Right hindlimb (tissue), 1 donor: ENCODE results near the gene RXFP4.

Source experiments
- DNase-seq: peaks from one replicate; pipeline ENCODE4 v3.0.0-alpha.2; 2018

RXFP4 gene

DNA sequence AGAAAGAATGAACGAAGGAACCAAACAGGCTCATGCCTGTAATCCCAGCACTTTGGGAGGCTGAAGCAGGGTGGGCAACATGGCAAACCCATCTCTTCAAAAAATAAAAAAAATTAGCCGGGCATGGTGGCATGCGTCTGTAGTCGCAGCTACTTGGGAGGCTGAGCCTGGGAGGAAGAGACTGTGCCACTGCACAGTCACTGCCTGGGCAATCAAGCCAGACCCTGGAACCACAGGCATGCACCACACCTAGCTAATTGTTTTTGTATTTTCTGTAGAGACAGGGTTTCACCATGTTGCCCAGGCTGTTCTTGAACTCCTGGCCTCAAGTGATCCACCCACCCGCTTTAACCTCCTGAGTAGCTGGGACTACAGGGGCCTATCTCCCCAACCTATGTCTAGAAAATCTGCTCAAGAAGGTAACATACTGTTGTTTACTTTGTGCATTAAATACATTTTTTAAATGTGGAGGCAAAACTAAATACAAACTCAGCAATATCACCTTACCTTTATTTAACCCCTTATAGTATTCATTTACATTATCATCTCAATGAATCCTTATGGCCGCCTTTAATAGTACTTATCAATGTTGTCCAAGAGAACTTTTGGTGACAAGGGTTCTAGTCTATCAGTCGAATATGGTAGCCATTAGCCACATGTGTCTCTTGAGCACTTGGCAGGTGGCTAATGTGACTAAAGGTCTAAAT, 10.0 kb upstream of the RXFP4 start:
- DNase-seq: no peak

DNA sequence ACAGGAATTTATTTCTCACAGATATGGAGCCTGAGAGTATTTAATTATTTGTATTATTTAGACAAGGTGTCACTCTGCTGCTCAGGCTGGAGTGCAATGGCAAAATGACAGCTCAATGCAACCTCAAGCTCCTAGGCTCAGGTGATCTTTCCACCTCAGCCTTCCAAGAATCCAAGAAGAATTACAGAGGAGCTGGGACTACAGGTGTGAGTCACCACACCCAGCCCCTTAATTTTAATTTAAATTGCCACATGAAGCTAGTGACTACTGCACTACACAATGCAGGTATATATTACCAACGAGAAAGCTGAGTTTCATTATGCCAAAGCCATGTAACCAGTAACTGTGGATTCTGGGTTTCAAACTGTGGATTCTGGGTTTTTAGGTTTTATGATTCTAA, 9.4 kb upstream of the RXFP4 start:
- DNase-seq: no peak

GRCh38 chr1:155932487-155932886, 9.0 kb upstream of the RXFP4 start:
- DNase-seq: no peak

DNA sequence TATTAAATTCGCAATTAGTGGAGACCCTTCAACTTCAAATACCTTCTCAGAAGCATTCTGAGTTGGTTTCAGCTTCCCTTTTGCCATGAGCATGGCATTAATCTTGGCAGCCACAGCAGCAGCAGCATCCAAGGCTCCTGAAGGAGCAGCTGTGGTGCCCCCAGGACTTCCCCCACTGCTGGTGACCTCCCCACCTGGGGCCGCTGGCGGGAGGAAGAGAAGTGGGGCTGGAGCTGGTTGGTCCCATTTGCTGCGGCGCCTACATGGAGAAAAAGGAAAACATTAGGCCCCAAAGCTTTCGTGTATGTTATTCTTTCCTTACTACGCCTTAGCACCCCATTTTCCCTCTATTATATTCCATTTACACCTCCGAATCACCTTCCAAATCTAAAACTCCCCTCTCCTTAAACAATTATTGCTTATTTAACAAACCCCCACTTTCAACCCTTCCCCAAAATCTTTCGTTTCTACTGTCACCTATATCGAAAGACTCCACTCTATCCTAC, 7.8 kb upstream of the RXFP4 start:
- DNase-seq: no peak

DNA sequence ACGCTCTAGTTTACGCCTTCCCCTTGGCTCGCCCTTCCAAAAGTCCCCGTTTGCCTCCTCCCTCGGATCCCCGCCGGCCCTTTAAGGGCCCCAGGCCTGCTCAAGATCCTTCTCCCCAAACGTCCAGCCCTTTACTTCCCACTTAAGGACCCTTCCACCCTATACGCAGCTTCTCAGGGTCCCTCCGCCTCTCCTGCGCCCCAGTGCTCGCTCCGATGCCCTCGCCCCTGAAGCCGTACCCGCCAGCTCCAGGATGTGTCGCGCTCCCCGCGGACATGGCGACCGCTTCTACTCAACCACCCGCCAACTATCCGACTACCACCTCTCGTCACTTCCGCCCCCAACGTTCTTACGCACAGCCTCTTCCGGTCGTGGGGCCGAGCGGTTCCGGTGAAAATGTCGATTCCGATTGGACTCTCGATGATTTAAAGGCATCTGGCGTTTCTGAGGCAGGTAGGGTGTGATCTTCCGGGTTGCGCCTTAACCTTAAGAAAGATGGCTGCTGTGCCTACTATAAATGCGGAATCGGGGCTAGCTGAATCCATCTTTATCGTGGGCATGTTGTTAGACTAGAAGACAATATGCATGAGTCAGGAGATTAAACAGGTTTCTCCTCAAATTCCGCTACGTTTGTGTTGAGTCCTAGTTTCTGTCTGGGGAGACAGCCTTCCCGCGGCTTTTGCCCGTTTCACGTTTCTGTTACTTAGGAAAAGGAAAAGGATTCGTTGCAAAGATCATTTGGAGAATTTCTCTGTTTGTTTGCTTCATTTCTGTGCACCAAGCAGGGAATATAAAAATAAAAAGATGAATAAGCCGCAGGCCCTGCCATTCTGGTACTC, 7.1 kb upstream of the RXFP4 start, which contains the start of gene KHDC4:
KHDC4 (minus strand) TSS at position 317 of the 839 bp plus-strand sequence; CDS start at position 277, 40 bp downstream.
- DNase-seq: peak; percentile 98

- no peak for DNase-seq
Measured at GRCh38 chr1:155934936-155935590, 6.4 kb upstream of the RXFP4 start.

DNA sequence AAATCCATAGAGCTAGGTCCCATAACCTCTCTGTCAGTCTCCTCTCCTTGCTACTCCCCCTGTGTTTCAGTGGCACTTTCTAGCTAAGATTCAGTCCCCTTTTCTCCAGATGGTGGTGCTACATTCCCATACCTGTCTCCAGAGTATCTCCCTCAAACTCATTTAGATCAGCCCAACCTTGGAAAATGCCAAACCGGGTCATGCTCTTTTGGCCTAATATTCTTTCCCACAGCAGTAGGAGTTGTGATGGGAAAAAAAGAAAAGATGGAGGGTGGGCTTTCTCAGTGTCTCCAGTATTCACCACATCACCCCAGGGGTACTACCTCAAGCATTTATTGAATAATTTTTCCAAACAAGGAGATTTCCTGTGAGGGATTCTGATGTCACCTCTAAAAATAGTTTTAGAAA, 3.2 kb upstream of the RXFP4 start:
- peak; percentile 47 for DNase-seq

- no peak for DNase-seq
Measured at GRCh38 chr1:155940482-155940992, 901 bp upstream of the RXFP4 start.

- no peak for DNase-seq
Measured at GRCh38 chr1:155941845-155942531, 550 bp downstream of the RXFP4 start.

DNA sequence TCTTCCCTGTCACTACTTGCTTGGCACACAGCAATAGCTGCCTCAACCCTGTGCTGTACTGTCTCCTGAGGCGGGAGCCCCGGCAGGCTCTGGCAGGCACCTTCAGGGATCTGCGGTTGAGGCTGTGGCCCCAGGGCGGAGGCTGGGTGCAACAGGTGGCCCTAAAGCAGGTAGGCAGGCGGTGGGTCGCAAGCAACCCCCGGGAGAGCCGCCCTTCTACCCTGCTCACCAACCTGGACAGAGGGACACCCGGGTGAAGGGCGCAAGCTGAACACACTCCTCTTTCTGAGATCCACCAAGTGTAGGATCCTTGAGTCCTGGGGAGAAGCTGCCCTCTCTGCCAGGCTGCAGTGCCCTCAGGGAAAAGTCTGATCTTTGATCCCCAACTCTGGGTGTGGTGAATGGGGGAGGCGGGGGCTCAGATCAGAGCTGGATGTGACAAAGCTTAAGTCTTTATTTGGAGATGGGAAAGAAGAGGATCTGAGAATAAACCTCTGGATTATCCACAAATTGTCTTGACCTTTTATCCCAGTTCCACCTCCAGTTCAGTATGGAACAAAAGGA, 1.2 kb downstream of the RXFP4 start:
- DNase-seq: no peak

GRCh38 chr1:155944444-155944799, 3.0 kb downstream of the RXFP4 start:
- no peak for DNase-seq

DNA sequence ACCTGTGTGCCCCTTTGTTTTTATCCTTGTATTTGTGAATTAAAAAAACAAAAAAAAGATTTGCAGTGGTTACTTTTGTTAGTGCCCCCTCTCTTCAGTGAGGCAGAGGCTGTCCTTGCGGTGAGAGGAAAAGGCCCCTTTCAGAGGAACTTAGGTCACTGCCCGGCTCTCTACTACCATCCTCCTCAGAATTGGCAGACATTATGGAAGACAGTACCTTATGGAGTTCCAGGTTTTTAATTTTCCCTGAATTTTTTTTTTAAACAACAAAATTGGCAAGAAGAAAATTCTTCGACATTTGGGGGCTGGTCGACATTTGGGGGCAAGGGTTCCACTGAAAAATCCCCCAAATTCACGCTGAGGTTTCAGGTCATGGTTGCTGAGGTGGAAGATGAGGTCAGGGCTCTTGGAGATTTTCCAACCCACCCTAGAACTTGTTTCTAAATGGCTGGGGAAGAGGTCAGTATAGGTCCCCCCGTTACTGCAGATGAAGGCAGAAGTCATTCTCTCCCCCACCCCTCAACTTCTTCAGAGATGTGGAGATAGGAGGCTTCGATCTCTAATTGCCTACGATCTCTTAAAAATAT, 5.3 kb downstream of the RXFP4 start:
- DNase-seq: no peak

DNA sequence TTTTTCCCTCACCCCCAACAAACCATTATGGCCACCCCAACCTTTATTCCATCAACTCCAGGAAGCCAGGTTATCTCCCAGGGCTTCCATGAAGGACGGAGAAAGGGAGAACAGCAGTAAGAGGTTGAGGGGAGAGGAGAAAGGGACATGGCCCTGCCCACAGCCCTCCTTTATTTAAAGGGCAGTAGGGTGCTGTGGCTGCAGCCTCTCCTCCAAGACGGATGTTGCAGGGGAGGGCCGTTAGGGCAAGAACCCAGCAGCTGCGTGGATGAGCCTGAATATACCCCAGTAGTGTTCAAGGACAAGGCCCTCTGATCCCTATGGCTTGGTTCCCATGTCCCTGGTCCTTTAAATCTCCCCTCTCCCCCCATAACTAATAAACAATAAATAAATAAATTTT, 5.9 kb downstream of the RXFP4 start:
- no peak for DNase-seq

GRCh38 chr1:155947741-155948140, 6.3 kb downstream of the RXFP4 start:
- no peak for DNase-seq

DNA sequence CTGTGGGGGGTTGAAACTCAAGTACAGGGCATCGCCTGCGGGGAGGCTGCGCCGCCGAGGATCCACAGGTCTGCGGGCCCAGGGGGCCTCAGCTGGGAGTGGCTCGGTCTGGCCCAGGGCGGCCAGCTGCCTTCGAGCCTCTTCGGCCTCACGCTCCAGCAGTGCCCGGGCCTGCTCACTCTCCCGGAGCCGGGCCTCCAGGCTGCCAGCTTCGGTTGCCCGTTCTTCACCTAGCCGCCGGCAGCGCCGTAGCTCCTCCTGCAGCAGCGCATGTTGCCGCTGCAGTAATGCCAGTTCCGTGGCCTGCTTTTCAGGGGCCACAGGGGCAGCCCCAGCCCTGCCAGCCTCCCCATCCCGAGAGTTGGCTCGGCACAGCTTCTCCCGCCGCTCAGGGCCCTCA, 9.4 kb downstream of the RXFP4 start:
- DNase-seq: no peak

DNA sequence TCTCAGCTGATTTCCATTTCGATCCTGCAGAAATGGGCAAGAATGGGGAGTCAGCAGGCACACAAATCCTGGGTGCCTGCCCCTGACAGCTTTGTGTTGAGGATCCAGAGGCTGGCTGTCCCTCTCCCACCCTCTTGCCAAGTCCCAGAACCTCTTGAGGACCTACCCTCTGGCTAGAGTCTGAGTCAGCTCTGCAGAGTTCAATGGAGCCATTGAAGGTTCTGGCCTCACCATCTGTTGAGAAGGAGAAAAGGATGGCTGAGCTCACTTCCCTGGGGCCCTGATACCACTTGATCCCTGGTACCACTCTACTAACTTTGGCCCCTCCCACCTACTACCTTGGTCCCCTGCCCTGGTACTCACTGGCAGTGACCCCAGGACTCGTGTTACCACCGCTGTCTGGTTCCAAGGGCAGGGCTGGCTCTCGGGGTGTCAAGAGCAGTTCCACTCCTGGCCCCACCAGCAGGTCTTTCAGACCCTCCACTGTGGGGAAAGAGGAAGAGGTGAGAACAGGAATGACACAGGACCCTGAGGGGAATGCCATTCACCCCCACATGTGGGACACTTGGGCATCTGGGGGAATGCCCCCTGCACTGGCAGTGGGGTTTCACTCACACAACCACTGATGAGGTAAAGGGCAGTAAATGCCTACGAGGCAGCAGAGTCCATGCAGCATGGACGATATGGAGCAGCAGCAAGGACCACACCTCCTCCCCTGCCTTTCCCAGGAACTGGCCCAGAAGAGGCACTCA, 10.5 kb downstream of the RXFP4 start:
- no peak for DNase-seq

- no peak for DNase-seq
Measured at GRCh38 chr1:155952505-155952890, 11.1 kb downstream of the RXFP4 start.

DNA sequence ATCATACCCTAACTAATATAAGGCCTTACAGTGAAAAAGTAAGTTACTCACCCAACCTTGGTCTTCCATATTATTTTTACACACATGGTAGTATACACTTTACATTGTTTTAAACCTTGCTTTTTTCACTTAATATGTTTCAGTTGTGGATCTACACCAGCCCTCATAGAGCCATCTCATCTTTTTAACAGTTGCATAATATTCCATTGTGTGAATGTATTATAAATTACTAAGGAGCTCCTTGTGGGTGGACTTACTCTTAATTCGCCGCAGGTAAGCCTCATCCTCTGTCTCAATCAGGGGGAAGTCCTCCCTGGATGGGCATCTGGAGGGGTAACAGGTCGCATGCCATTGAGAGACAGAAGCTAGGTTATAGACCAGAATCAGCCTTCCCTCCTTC, 13.2 kb downstream of the RXFP4 start:
- no peak for DNase-seq

DNA sequence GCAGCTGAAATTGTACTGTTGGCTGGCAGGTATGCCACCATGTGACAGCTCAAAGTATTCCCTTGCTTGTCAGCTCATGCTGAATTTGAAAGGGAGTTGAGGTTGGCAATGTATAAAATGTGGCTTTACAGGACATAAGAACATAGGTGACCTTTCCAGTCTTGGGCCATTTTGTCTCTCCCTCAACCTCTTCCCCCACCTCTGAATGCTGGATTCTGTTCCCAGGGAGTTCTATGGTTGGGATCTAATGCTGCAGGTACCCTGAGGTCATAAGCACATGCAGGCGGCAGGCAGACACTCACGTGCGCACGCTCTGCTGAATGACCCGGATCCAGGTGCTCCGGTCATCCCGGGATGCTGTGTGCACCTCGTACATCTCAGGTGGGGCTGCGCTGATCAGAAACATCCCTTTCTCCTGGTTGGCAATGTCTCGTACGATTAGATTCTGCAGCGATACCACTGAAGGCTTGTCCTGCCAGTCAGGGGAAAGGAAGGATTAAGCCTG, 16.0 kb downstream of the RXFP4 start:
- DNase-seq: no peak

GRCh38 chr1:155960081-155960745, 18.8 kb downstream of the RXFP4 start:
- no peak for DNase-seq
